Panc1 (cell line): Measurements from ENCODE around the gene GRID2.

Source experiments
- POLR2AphosphoS5 ChIP-seq: IDR thresholded peaks from 2 replicates; pipeline ENCODE4 v1.6.1; 2012; ENCODE audit warnings: mild to moderate bottlenecking, low read depth, low read length, moderate library complexity
- SIN3A ChIP-seq: IDR thresholded peaks from 2 replicates; pipeline ENCODE4 v1.6.1; 2012; ENCODE audit warnings: low read depth, mild to moderate bottlenecking, low read length, moderate library complexity, borderline replicate concordance; ENCODE audit not compliant: insufficient read depth
- TF ChIP-seq, protein P1 (sequence below): fragments of 450-650 bp; IDR thresholded peaks from 2 replicates; pipeline ENCODE4 v1.5.1; 2017; ENCODE audit warnings: mild to moderate bottlenecking

DNA sequence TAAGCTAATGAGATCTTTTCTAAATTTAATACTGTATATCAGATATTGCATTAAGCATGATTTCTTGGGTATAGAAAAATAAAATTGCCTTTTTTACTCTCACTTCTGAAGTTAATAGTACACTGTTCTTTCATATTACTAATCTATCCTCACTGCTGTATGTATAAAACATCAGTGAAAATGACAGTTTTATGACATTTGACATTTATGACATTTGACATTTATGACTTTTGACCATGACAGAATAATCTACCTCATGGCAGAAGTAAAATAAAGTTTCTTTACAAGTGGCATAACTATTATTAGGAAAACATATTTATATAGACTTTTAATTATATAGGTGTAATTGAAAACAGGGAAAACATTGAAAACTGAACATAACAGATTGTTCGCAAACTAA lies 13.3 kb downstream of the GRID2 start:
- TF ChIP-seq SIN3A (no peak), POLR2AphosphoS5 (no peak)
- TF ChIP-seq, protein P1, sequence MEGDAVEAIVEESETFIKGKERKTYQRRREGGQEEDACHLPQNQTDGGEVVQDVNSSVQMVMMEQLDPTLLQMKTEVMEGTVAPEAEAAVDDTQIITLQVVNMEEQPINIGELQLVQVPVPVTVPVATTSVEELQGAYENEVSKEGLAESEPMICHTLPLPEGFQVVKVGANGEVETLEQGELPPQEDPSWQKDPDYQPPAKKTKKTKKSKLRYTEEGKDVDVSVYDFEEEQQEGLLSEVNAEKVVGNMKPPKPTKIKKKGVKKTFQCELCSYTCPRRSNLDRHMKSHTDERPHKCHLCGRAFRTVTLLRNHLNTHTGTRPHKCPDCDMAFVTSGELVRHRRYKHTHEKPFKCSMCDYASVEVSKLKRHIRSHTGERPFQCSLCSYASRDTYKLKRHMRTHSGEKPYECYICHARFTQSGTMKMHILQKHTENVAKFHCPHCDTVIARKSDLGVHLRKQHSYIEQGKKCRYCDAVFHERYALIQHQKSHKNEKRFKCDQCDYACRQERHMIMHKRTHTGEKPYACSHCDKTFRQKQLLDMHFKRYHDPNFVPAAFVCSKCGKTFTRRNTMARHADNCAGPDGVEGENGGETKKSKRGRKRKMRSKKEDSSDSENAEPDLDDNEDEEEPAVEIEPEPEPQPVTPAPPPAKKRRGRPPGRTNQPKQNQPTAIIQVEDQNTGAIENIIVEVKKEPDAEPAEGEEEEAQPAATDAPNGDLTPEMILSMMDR: no peak
